Panc1 (cell line): Measurements from ENCODE around the gene KIDINS220. TPM values are rescaled to one million over a fixed set of nuclear protein-coding genes. Genes with fewer than 3 reads are reported as not detected.

Experiments
- ATAC-seq: fragments of 200-7000 bp; cut with Tn5 transposase; 2 replicates; pipeline ENCODE4 v1.9.1; 2020; ENCODE audit warnings: mild to moderate bottlenecking, moderate library complexity
- BruUV-seq: library from RNA; stranded (reverse); fragments of 400-500 nt; replicated peaks from 2 replicates; lab custom pipeline; 2021; lab: Mats Ljungman, UMichigan
- CTCF ChIA-PET: fragments of 300-600 bp; sonication (Branson Sonifier 250); formaldehyde crosslinking; loops from one replicate; lab custom pipeline; 2022; ENCODE audit warnings: antibody characterized with exemption; lab: Charles Lee
- POLR2A ChIA-PET: fragments of 300-600 bp; sonication (Branson Sonifier 250); formaldehyde crosslinking; loops from one replicate; lab custom pipeline; 2022; ENCODE audit warnings: antibody characterized with exemption; lab: Charles Lee
- DNase-seq: peaks from one replicate; pipeline ENCODE4 v3.0.0-alpha.2; 2010; ENCODE audit warnings: low read depth, low spot score
- H3K27ac ChIP-seq: 2 replicates; pipeline ENCODE4 v1.5.1; 2011; ENCODE audit warnings: mild to moderate bottlenecking, low read length, inconsistent platforms
- H3K27me3 ChIP-seq: fragments of 200-500 bp; sonication (Bioruptor generic); 2 replicates; pipeline ENCODE4 v1.6.0; 2014; ENCODE audit warnings: low read length, inconsistent platforms; ENCODE audit not compliant: control insufficient read depth, insufficient read depth
- H3K36me3 ChIP-seq: fragments of 200-500 bp; sonication (Bioruptor generic); 2 replicates; pipeline ENCODE4 v1.5.1; 2014; ENCODE audit warnings: inconsistent platforms, mild to moderate bottlenecking, low read length, moderate library complexity; ENCODE audit not compliant: control insufficient read depth, insufficient read depth
- H3K4me1 ChIP-seq: 2 replicates; pipeline ENCODE4 v1.5.1; 2011; ENCODE audit warnings: inconsistent platforms, mild to moderate bottlenecking, low read length, moderate library complexity; ENCODE audit not compliant: control insufficient read depth, insufficient read depth
- H3K4me3 ChIP-seq, 2 experiments: 2 replicates each; pipeline ENCODE4 v1.5.1; 2011 to 2012; ENCODE audit warnings: low read depth in 2 of 2, low read length in 2 of 2, mild to moderate bottlenecking in 2 of 2, inconsistent platforms in 1 of 2, moderate library complexity in 1 of 2
- H3K9me3 ChIP-seq: fragments of 200-500 bp; sonication (Bioruptor generic); 2 replicates; pipeline ENCODE4 v1.5.1; 2014; ENCODE audit warnings: low read depth, mild to moderate bottlenecking, inconsistent platforms, low read length, moderate library complexity; ENCODE audit not compliant: control insufficient read depth, insufficient read depth
- POLR2AphosphoS5 ChIP-seq: IDR thresholded peaks from 2 replicates; pipeline ENCODE4 v1.6.1; 2012; ENCODE audit warnings: mild to moderate bottlenecking, low read depth, low read length, moderate library complexity
- SIN3A ChIP-seq: IDR thresholded peaks from 2 replicates; pipeline ENCODE4 v1.6.1; 2012; ENCODE audit warnings: low read depth, mild to moderate bottlenecking, low read length, moderate library complexity, borderline replicate concordance; ENCODE audit not compliant: insufficient read depth
- TCF7L2 ChIP-seq: IDR thresholded peaks from 2 replicates; pipeline ENCODE4 v1.6.1; 2011; ENCODE audit warnings: mild to moderate bottlenecking, low read depth, low read length, inconsistent platforms
- in situ Hi-C: cut with HindIII; loops from 2 replicates; pipeline ENCODE4 v1.10.0; 2016; ENCODE audit warnings: low sequenced_read_pairs, low pct_unique_long_range_greater_than_20kb
- intact Hi-C: fragments of 100-400 bp; cut with micrococcal nuclease; formaldehyde crosslinking; loops from one replicate; pipeline ENCODE4 v1.10.0; 2022; ENCODE audit not compliant: unreplicated experiment
- total RNA-seq: library from RNA; stranded (reverse); gene quantifications from one replicate; pipeline ENCODE4 v1.2.1, GENCODE V29; 2021; ENCODE audit not compliant: unreplicated experiment
- TF ChIP-seq, protein P1 (sequence below), 2 experiments: IDR thresholded peaks; 2 replicates each; pipeline ENCODE4 v1.6.1; 2011 to 2012; ENCODE audit warnings: low read depth in 2 of 2, control low read depth in 1 of 2, low read length in 1 of 2, mild to moderate bottlenecking in 1 of 2, moderate library complexity in 1 of 2; ENCODE audit not compliant: insufficient read depth in 1 of 2
- TF ChIP-seq, protein P2 (sequence below): fragments of 450-650 bp; IDR thresholded peaks from 2 replicates; pipeline ENCODE4 v1.5.1; 2017; ENCODE audit warnings: mild to moderate bottlenecking

KIDINS220 gene
- total RNA-seq, 1 experiment from 2014 or later = 39.3 TPM

DNA sequence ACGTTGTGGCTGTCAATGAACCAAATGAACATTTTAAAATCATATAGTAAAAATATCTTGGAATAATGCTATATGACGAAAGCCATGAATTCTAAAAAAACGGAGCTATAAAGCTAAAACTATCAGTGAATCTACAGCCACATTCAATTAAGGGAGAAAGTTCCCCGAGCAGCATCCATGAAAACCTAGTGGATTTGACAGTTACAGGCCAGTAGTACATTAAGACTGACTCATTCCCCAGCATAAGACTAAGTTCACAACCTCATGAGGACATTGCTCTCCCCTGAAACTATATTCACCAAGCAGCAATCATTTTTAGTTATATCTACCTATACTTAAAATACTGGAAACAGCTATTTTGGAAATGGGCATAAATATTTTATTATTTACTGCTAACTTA lies 36.6 kb downstream of the KIDINS220 start:
- in situ Hi-C loops (no loop called here), intact Hi-C loops (no loop called here)
- ChIA-PET POLR2A (no interaction called here), CTCF (no interaction called here)
- no TSS peak for BruUV-seq
- Histone ChIP-seq H3K27me3 (no peaks in the 10 kb centered on the region), H3K27ac (no peak overlapping the region), H3K36me3 (no peaks in the 10 kb centered on the region), H3K9me3 (no peaks in the 10 kb centered on the region), H3K4me1 (peaks cover 6% of the 10 kb centered on the region; the same call in 1 of the 2 replicates), H3K4me3 (no peak overlapping the region)
- ATAC-seq = no peak
- TF ChIP-seq, protein P1, sequence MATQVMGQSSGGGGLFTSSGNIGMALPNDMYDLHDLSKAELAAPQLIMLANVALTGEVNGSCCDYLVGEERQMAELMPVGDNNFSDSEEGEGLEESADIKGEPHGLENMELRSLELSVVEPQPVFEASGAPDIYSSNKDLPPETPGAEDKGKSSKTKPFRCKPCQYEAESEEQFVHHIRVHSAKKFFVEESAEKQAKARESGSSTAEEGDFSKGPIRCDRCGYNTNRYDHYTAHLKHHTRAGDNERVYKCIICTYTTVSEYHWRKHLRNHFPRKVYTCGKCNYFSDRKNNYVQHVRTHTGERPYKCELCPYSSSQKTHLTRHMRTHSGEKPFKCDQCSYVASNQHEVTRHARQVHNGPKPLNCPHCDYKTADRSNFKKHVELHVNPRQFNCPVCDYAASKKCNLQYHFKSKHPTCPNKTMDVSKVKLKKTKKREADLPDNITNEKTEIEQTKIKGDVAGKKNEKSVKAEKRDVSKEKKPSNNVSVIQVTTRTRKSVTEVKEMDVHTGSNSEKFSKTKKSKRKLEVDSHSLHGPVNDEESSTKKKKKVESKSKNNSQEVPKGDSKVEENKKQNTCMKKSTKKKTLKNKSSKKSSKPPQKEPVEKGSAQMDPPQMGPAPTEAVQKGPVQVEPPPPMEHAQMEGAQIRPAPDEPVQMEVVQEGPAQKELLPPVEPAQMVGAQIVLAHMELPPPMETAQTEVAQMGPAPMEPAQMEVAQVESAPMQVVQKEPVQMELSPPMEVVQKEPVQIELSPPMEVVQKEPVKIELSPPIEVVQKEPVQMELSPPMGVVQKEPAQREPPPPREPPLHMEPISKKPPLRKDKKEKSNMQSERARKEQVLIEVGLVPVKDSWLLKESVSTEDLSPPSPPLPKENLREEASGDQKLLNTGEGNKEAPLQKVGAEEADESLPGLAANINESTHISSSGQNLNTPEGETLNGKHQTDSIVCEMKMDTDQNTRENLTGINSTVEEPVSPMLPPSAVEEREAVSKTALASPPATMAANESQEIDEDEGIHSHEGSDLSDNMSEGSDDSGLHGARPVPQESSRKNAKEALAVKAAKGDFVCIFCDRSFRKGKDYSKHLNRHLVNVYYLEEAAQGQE (IDR thresholded peaks at IDR 0.05; ENCODE audit: insufficient read depth in 1 of 2, low read depth in 2 of 2, low read length in 1 of 2) = no peak
- TF ChIP-seq SIN3A = no peak
- TF ChIP-seq TCF7L2 = no peak
- no peak for DNase-seq

DNA sequence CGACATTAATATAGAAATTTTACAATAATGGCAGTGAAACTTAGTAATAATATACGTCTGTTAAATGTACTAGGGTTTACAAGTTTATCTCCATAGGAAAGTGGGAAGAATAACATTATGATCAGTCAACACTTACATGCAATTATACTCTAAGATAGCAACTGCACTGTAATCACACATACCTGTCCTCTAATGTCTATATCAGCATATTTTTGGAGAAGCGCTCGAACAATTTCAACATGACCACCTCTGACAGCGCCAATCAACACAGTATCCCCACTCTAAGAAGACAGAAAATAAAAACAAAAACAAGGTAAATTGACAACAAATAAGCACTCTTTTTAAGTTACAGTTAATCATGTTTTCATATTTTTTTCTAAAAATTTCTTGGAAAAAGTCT lies 37.2 kb downstream of the KIDINS220 start:
- Histone ChIP-seq H3K27me3 (no peaks in the 10 kb centered on the region), H3K27ac (no peak overlapping the region), H3K4me3 (no peak overlapping the region), H3K9me3 (no peaks in the 10 kb centered on the region), H3K36me3 (no peaks in the 10 kb centered on the region), H3K4me1 (peaks cover 6% of the 10 kb centered on the region; the same call in 1 of the 2 replicates)
- POLR2A ChIA-PET = no interaction called here
- ATAC-seq = no peak
- no peak for TF ChIP-seq TCF7L2
- TF ChIP-seq POLR2AphosphoS5 = no peak
- no peak for TF ChIP-seq SIN3A
- TF ChIP-seq, protein P2, sequence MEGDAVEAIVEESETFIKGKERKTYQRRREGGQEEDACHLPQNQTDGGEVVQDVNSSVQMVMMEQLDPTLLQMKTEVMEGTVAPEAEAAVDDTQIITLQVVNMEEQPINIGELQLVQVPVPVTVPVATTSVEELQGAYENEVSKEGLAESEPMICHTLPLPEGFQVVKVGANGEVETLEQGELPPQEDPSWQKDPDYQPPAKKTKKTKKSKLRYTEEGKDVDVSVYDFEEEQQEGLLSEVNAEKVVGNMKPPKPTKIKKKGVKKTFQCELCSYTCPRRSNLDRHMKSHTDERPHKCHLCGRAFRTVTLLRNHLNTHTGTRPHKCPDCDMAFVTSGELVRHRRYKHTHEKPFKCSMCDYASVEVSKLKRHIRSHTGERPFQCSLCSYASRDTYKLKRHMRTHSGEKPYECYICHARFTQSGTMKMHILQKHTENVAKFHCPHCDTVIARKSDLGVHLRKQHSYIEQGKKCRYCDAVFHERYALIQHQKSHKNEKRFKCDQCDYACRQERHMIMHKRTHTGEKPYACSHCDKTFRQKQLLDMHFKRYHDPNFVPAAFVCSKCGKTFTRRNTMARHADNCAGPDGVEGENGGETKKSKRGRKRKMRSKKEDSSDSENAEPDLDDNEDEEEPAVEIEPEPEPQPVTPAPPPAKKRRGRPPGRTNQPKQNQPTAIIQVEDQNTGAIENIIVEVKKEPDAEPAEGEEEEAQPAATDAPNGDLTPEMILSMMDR = no peak
- TF ChIP-seq, protein P1 (IDR thresholded peaks at IDR 0.05; ENCODE audit: insufficient read depth in 1 of 2, low read depth in 2 of 2, low read length in 1 of 2) = no peak
- no TSS peak for BruUV-seq
- in situ Hi-C loops = no loop called here
- intact Hi-C loops = no loop called here
- DNase-seq = no peak
- CTCF ChIA-PET = no interaction called here
